HCT116 (cell line): ENCODE data around the gene SPTLC3.

Experiments used
- CTCF ChIP-seq, 3 experiments: fragments of 200-600 bp in 1 of 3; sonication (generic) in 1 of 3; IDR thresholded peaks in 2 of 3; conservative IDR thresholded peaks in 1 of 3; 2 replicates each; pipeline ENCODE4 v1.5.1; 2012 to 2017; ENCODE audit warnings: low read depth in 2 of 3, low read length in 2 of 3, antibody characterized with exemption in 1 of 3, borderline replicate concordance in 1 of 3, control low read depth in 1 of 3, mild to moderate bottlenecking in 1 of 3, mixed read lengths in 1 of 3, mixed run types in 1 of 3, moderate library complexity in 1 of 3; ENCODE audit not compliant: insufficient read depth in 1 of 3
- EGR1 ChIP-seq: IDR thresholded peaks from 2 replicates; pipeline ENCODE4 v1.6.1; 2012; ENCODE audit warnings: low read depth
- ELF1 ChIP-seq: IDR thresholded peaks from 2 replicates; pipeline ENCODE4 v1.6.1; 2012; ENCODE audit warnings: low read depth, borderline replicate concordance
- EZH2 ChIP-seq: fragments of 200-600 bp; sonication (generic); IDR thresholded peaks from 2 replicates; pipeline ENCODE4 v1.6.1; 2017; ENCODE audit warnings: antibody characterized with exemption, mixed run types
- FOSL1 ChIP-seq: IDR thresholded peaks from 2 replicates; pipeline ENCODE4 v1.6.1; 2012; ENCODE audit warnings: low read depth
- POLR2A ChIP-seq: IDR thresholded peaks from 2 replicates; pipeline ENCODE4 v1.7.0; 2011; ENCODE audit warnings: borderline replicate concordance; ENCODE audit not compliant: insufficient read depth, insufficient read length; ENCODE audit errors: extremely low read depth
- REST ChIP-seq: IDR thresholded peaks from 2 replicates; pipeline ENCODE4 v1.6.1; 2012; ENCODE audit warnings: low read depth

- TF ChIP-seq EGR1 (no peak), CTCF (IDR thresholded peaks at IDR 0.05 in 2 of 3, conservative IDR thresholded peaks at IDR 0.05 in 1 of 3; ENCODE audit: borderline replicate concordance in 1 of 3, insufficient read depth in 1 of 3, low read depth in 2 of 3, low read length in 2 of 3) (no peak), ELF1 (no peak), EZH2 (no peak), FOSL1 (no peak), REST (no peak), POLR2A (no peak)
Measured at GRCh38 chr20:12965870-12966251, 42.9 kb upstream of the SPTLC3 start.
